HG02588 (cell line): ENCODE data around the gene BEST1.
"Not testable (repeated sequence)": the region's sequence is repeated elsewhere in the genome, so short reads cannot be mapped to it uniquely, and the experiment has no call there.

ENCODE experiments used
- ATAC-seq: cut with Tn5 transposase; IDR thresholded peaks from one replicate; pipeline ENCODE4 v1.9.1; 2021; ENCODE audit warnings: mild to moderate bottlenecking, moderate library complexity; ENCODE audit not compliant: unreplicated experiment

The BEST1 gene

DNA sequence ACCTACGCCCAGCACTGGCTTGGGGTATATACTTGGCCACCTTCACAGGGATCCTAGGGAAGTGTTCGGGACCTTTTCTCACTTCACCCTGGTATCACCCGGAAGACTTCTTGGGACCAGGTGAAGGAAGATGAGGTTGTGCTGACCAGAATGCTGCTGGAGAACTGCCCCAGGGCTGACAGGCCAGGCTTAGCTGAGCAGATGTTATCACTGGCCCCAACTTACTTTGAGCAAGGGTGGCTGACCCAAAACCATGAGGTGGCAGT is 12.8 kb downstream of the BEST1 start:
- ATAC-seq: no peak

- no peak for ATAC-seq
Measured at GRCh38 chr11:61963282-61964057, 13.3 kb downstream of the BEST1 start.

DNA sequence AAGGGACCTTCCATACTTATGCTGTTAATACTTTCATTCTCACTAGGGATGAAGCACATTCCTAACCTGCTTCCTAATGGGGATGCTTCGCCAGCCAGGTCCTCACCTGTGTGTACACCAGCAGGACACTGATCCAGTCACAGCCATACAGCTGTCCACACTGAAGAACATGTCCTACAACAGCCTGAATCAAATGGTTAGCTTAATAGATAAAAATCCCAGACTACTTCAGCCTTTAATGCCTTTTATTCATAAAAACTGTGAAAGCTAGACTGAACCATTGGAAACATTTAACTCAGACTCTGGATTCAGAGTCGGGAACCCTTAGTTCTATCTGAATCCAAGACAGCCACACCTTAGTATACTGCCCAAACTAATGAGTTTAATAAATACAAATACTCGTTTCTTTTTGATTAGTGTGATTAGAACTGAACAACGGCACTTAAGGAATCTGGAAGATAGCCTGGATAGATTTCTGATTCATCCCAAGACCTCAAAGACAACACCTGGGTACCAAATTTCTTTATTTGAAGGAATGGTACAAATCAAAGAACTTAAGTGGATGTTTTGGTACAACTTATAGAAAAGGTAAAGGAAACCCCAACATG is 14.0 kb downstream of the BEST1 start:
- ATAC-seq: no peak

DNA sequence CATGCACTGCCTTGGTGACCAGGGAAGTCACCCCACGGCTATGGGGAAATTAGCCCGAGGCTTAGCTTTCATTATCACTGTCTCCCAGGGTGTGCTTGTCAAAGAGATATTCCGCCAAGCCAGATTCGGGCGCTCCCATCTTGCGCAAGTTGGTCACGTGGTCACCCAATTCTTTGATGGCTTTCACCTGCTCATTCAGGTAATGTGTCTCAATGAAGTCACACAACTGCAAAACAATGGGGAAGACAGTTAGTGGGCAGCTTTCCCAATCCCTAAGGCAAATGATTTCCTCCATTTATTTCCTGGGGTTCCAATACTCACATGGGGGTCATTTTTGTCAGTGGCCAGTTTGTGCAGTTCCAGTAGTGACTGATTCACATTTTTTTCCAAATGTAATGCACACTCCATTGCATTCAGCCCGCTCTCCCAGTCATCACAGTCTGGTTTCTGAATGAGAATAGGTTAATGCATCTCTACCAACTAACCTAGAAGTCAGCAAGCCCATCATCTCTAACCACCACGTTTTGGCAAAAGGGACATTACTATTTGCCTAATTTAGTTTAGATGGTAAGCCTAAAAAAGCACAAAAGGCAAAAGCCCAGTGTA is 14.6 kb downstream of the BEST1 start:
- ATAC-seq: not testable (repeated sequence)

- no peak for ATAC-seq
Measured at GRCh38 chr11:61966734-61967115, 16.6 kb downstream of the BEST1 start.

DNA sequence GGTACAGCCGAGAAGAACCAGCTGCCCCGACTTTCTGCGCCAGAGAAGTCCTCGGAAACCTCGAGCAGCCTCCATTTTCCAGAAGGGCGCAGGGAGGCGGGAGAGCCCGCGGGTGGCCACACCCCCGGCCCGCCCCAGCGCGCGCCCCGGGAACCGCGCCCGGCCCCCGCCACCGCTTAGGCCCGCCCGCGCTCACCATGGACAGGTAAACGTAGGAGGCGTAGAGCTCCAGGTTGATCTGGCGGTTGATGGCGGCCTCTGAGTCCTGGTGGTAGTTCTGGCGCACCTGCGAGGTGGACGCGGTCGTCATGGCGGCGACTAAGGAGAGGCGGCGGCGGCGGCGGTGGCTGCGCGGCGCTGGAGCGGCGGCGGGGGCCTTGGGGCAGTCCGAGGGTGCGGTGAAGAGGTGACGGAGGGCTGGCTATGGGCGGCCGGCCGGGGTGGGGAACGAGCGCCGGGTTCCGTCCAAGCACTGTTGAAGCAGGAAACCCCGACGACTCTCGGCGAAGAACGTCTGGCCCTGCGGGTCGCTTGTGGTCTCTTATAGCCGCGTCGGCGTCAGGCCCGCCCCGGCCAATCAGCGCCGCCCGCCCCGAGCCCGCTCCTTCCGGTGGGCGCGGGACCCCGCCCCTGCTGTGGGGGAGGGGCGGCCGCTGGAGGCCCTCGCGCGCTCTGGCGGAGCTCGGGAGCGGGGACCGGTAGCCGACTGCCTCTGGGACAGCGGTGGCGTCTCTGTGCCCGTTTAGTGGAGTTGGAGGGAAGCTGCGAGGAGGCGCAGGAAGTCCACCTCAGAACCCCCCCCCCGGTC is 17.2 kb downstream of the BEST1 start, which contains the start of gene FTH1:
Gene FTH1 (minus strand): TSS at position 519 of the 808 bp plus-strand sequence. CDS start 209 bp downstream, at position 310.
- ATAC-seq: peak; percentile 52

- ATAC-seq: peak; percentile 26
Measured at GRCh38 chr11:61967924-61968757, 18.0 kb downstream of the BEST1 start.

- no peak for ATAC-seq
Measured at GRCh38 chr11:61968758-61969390, 18.7 kb downstream of the BEST1 start.

DNA sequence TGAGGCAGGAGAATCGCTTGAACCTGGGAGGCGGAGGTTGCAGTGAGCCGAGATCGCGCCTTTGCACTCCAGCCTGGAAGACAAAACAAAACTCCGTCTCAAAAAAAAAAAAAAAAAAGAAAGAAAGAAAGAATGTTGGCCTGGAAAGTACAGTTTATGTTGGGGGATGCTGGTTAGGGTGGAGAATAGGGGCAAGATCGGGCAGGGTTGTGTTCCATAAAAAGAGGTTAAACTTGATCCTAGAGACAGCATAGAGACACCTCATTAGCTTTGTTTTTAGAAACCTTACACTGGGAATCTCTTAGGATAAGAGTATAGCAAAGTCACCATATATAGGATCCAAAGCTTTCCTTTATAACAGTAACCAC is 19.2 kb downstream of the BEST1 start:
- no peak for ATAC-seq

GRCh38 chr11:61969838-61970662 is 19.9 kb downstream of the BEST1 start:
- no peak for ATAC-seq

DNA sequence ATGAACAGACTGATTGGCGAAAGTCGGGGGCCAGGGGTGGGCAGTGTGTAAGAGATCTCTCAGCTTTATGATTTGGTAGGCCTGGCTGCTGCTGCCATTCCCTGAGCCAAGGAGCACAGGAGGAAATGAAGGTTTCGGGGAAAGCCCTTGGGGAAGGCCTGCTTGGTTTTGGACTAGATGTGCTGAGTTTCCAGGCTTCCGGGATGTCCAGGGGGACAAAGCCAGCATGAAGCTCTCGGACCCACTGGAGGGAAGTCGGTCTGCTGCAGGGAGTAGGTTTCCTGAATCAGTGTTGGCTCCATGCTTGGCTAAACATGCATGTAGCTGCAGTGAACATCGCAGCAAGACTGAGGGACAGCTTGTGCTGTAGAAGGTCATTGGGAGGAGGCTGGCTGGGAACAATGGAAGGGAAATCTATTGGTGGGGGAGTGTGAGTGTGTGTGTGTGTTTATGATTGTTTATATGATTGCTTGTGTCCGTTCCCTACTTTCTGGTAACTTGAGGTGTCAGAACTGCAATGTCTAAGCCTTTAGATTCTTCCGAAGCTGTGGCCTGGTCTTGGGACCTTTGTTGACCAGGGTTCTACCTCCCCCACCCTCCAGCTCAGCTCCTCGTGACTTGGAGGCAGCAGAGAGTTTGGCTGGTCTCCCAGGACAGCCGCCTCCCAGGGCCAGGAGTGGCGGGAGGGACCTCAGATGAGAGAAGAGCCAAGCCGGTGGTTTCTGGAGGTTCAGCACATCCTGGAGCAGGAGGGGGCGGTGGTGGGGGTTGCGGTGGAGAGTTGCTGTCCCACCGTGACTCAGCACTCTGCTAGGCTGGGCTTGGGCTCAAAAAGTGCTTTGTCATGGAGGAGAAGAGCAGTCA is 21.3 kb downstream of the BEST1 start:
- no peak for ATAC-seq

GRCh38 chr11:61972112-61972671 is 22.0 kb downstream of the BEST1 start:
- ATAC-seq: no peak

- no peak for ATAC-seq
Measured at GRCh38 chr11:61972672-61973475, 22.7 kb downstream of the BEST1 start.

GRCh38 chr11:61973476-61974162 is 23.5 kb downstream of the BEST1 start:
- ATAC-seq: no peak

DNA sequence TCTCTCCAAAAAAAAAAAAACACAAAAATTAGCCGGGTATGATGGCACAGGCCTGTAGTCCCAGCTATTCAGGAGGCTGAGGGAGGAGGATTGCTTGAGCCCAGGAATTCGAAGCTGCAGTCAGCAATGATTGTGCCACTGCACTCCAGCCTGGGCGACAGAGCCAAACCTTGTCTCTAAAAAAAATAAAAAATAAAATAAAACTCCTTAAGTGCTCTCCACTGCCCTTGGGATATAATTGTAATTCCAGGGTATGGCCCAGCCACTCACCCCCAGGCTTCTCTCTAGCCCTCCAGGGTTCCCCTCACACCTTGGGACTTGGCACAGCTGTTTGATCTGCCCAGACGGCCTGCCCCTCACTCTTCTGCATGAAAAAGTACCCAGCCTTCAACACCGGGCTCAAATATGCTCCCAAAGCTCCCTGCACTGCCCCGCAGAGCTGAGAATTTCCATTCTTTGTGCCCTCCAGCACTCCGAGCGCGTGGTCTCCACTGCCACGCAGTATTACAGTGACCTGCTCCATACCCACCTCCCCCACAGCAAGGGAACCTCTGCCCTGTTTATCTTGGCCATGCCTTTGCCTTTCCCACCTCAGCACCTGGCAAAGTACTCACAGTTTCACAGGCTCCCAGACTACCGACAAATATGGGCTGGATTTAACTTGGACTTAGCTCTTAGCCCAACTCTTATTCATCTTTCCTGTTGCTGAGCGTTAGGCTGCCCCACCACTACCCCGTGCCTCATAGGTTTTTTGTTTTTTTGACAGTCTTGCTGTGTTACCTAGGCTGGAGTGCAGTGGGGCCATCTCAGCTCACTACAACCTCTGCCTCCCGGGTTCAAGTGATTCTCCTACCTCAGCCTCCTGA is 24.8 kb downstream of the BEST1 start:
- no peak for ATAC-seq
